Measurements from ENCODE around the gene ZNF653. TPM values are rescaled to one million over a fixed set of nuclear protein-coding genes. Genes with fewer than 3 reads are reported as not detected.
A peak's percentile ranks its signal among the peaks of the same experiment; 100 is the strongest.

The ZNF653 gene
- total and polyA plus RNA-seq, 7 donors, result 4.0 to 11.5 (median 6.2) TPM

GRCh38 chr19:11451871-11452619, 53.6 kb downstream of the ZNF653 start:
- Histone ChIP-seq H3K27me3 (ENCODE audit: insufficient read depth in 3 of 3, low read length in 2 of 3) (peaks cover 0 to 17% (median 10%) of the 10 kb centered on the region in 3 donors), H3K9me3 (no peaks in the 10 kb centered on the region), H3K4me3 (no peak overlapping the region), H3K27ac (no peak overlapping the region), H3K36me3 (ENCODE audit: insufficient read depth in 1 of 2, low read depth in 1 of 2) (peaks cover 0 to 34% of the 10 kb centered on the region in 2 donors), H3K4me1 (no peaks in the 10 kb centered on the region)
- TF ChIP-seq, protein P1, sequence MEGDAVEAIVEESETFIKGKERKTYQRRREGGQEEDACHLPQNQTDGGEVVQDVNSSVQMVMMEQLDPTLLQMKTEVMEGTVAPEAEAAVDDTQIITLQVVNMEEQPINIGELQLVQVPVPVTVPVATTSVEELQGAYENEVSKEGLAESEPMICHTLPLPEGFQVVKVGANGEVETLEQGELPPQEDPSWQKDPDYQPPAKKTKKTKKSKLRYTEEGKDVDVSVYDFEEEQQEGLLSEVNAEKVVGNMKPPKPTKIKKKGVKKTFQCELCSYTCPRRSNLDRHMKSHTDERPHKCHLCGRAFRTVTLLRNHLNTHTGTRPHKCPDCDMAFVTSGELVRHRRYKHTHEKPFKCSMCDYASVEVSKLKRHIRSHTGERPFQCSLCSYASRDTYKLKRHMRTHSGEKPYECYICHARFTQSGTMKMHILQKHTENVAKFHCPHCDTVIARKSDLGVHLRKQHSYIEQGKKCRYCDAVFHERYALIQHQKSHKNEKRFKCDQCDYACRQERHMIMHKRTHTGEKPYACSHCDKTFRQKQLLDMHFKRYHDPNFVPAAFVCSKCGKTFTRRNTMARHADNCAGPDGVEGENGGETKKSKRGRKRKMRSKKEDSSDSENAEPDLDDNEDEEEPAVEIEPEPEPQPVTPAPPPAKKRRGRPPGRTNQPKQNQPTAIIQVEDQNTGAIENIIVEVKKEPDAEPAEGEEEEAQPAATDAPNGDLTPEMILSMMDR (IDR thresholded peaks at IDR 0.05), result no peak
- WGBS, 3 donors, result 24 to 30% (median 26%) methylated on average over 25 of the region's 25 CpGs
- DNase-seq (no peak), ATAC-seq (no peak)
- intact Hi-C loops (cut with DNase I), result no loop called here

- Histone ChIP-seq H3K9me3 (no peaks in the 10 kb centered on the region), H3K27ac (no peak overlapping the region), H3K4me1 (no peaks in the 10 kb centered on the region), H3K36me3 (ENCODE audit: insufficient read depth in 1 of 2, low read depth in 1 of 2) (peaks cover 0 to 41% of the 10 kb centered on the region in 2 donors), H3K27me3 (ENCODE audit: insufficient read depth in 3 of 3, low read length in 2 of 3) (peaks cover 0 to 17% (median 10%) of the 10 kb centered on the region in 3 donors), H3K4me3 (no peak overlapping the region)
- TF ChIP-seq, protein P1 (IDR thresholded peaks at IDR 0.05), result no peak
- ATAC-seq, result no peak
- DNase-seq, result no peak
- intact Hi-C loops (cut with DNase I), result no loop called here
- 24 to 38% (median 25%) methylated on average over 10 to 13 of the region's 13 CpGs for WGBS, 3 donors
Observed at GRCh38 chr19:11451327-11451870, 54.2 kb downstream of the ZNF653 start.

DNA sequence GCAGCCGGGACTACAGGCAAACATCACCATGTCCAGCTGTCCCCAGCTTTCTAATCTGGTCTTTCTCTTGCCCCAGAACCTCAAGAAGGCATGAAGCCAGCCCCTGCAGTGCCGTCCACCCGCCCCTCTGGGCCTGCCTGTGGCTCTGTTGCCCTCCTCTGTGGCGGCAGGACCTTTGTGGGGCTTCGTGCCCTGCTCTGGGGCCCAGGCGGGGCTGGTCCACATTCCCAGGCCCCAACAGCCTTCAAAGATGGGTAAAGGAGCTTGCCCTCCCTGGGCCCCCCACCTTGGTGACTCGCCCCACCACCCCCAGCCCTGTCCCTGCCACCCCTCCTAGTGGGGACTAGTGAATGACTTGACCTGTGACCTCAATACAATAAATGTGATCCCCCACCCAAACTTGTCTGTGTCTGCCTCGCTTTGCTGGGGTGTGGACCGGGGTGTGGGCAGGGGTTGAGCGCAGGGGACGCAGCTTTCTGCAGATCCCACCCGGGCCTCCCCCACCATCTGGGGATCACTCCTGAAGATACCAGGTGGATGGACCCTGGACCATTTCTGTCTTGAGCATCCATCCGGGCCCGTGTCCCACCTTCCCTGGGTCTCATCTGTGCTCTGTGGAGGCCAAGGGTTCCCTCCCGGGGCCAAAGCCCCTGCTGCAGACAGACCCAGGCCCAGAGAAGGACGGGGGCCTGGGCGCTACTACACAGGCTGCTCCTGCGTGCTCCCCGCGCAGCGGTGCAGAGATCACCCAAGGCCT, 54.9 kb downstream of the ZNF653 start:
- TF ChIP-seq, protein P1 (IDR thresholded peaks at IDR 0.05), result no peak
- peaks cover 0 to 45% of the 10 kb centered on the region in 2 donors for H3K36me3 ChIP-seq (ENCODE audit: insufficient read depth in 1 of 2, low read depth in 1 of 2)
- intact Hi-C loops (cut with DNase I), result no loop called here
- DNase-seq (no peak), ATAC-seq (peak in 1 of 4 donors; percentile 16)
- H3K9me3 ChIP-seq, result no peaks in the 10 kb centered on the region
- WGBS, 3 donors, result 83 to 85% (median 85%) methylated on average over 21 of the region's 21 CpGs
- no peaks in the 10 kb centered on the region for H3K4me1 ChIP-seq
- H3K27ac ChIP-seq, result no peak overlapping the region
- no peak overlapping the region for H3K4me3 ChIP-seq
- peaks cover 0 to 17% (median 10%) of the 10 kb centered on the region in 3 donors for H3K27me3 ChIP-seq (ENCODE audit: insufficient read depth in 3 of 3, low read length in 2 of 3)

DNA sequence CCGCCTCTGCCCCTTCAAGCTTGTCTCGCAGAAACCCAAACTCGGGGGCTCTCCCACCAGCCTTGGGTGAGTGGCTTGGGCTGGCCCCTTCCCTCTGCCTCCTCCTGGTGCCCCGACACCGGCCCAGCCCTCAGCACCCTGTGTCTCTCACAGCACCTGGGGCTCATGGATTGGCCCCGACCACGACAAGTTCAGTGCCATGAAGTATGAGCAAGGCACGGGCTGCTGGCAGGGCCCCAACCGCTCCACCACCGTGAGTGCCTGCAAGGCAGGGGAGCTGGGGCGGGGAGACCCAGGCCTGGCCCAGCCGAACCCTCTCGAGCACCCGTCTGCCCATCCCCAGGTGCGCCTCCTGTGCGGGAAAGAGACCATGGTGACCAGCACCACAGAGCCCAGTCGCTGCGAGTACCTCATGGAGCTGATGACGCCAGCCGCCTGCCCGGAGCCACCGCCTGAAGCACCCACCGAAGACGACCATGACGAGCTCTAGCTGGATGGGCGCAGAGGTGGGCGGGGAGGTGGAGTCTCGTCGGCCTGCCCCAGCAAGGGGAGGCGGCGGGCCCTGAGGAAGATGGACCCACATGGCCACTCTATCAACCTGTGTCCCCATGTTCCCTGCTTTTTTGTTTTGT, 56.6 kb downstream of the ZNF653 start:
- ATAC-seq, result no peak
- H3K36me3 ChIP-seq (ENCODE audit: insufficient read depth in 1 of 2, low read depth in 1 of 2), result peaks cover 0 to 61% of the 10 kb centered on the region in 2 donors
- TF ChIP-seq, protein P1 (IDR thresholded peaks at IDR 0.05), result no peak
- intact Hi-C loops (cut with DNase I), result loop anchor here in 1 of 2 donors (5.0 kb wide), 1 partner anchor 157 kb away; no protein-coding TSS in a partner anchor
- no peak overlapping the region for H3K27ac ChIP-seq
- no peak overlapping the region for H3K4me3 ChIP-seq
- H3K4me1 ChIP-seq, result no peaks in the 10 kb centered on the region
- no peaks in the 10 kb centered on the region for H3K9me3 ChIP-seq
- peaks cover 0 to 10% (median 8%) of the 10 kb centered on the region in 3 donors for H3K27me3 ChIP-seq (ENCODE audit: insufficient read depth in 3 of 3, low read length in 2 of 3)
- no peak for DNase-seq
- 94 to 95% (median 94%) methylated on average over 26 to 31 of the region's 31 CpGs for WGBS, 3 donors
